ENCODE data around the gene CFAP299.

CFAP299 gene

GRCh38 chr4:80393970-80394250, 58.4 kb downstream of the CFAP299 start:
- peaks cover 7% of the 10 kb centered on the region for H3K4me1 Mint-ChIP-seq

GRCh38 chr4:80407246-80407645, 71.7 kb downstream of the CFAP299 start:
- no peaks in the 10 kb centered on the region for H3K9me3 Mint-ChIP-seq
- H3K27ac Mint-ChIP-seq: no peak overlapping the region
- no peaks in the 10 kb centered on the region for H3K36me3 Mint-ChIP-seq

More at GRCh38 chr4:80393970-80394250, 58.4 kb downstream of the CFAP299 start:
- Mint-ChIP-seq H3K27ac (no peak overlapping the region), H3K9me3 (no peaks in the 10 kb centered on the region), H3K36me3 (no peaks in the 10 kb centered on the region), H3K27me3 (no peaks in the 10 kb centered on the region), H3K4me3 (no peak overlapping the region)
- no peak for ATAC-seq

GRCh38 chr4:80409809-80410208, 74.3 kb downstream of the CFAP299 start:
- no peak for ATAC-seq
- Mint-ChIP-seq H3K27ac (no peak overlapping the region), H3K4me3 (no peak overlapping the region), H3K4me1 (no peaks in the 10 kb centered on the region), H3K27me3 (no peaks in the 10 kb centered on the region), H3K36me3 (no peaks in the 10 kb centered on the region), H3K9me3 (no peaks in the 10 kb centered on the region)

More at GRCh38 chr4:80407246-80407645, 71.7 kb downstream of the CFAP299 start:
- ATAC-seq: no peak
- H3K4me1 Mint-ChIP-seq: no peaks in the 10 kb centered on the region
- no peaks in the 10 kb centered on the region for H3K27me3 Mint-ChIP-seq
- no peak overlapping the region for H3K4me3 Mint-ChIP-seq

- no peak overlapping the region for H3K4me3 Mint-ChIP-seq
- no peak for ATAC-seq
- H3K36me3 Mint-ChIP-seq: no peaks in the 10 kb centered on the region
- no peaks in the 10 kb centered on the region for H3K4me1 Mint-ChIP-seq
- no peak overlapping the region for H3K27ac Mint-ChIP-seq
- H3K9me3 Mint-ChIP-seq: no peaks in the 10 kb centered on the region
- H3K27me3 Mint-ChIP-seq: no peaks in the 10 kb centered on the region
Measured at GRCh38 chr4:80412322-80412721, 76.8 kb downstream of the CFAP299 start.

GRCh38 chr4:80413086-80413485, 77.6 kb downstream of the CFAP299 start:
- no peaks in the 10 kb centered on the region for H3K4me1 Mint-ChIP-seq
- H3K36me3 Mint-ChIP-seq: no peaks in the 10 kb centered on the region
- H3K4me3 Mint-ChIP-seq: no peak overlapping the region
- no peaks in the 10 kb centered on the region for H3K27me3 Mint-ChIP-seq
- H3K27ac Mint-ChIP-seq: no peak overlapping the region
- H3K9me3 Mint-ChIP-seq: no peaks in the 10 kb centered on the region
- ATAC-seq: no peak

- no peak overlapping the region for H3K27ac Mint-ChIP-seq
- no peak for ATAC-seq
- H3K27me3 Mint-ChIP-seq: no peaks in the 10 kb centered on the region
- H3K36me3 Mint-ChIP-seq: no peaks in the 10 kb centered on the region
- H3K9me3 Mint-ChIP-seq: no peaks in the 10 kb centered on the region
- H3K4me1 Mint-ChIP-seq: peaks cover 10% of the 10 kb centered on the region
- no peak overlapping the region for H3K4me3 Mint-ChIP-seq
Measured at GRCh38 chr4:80417019-80417418, 81.5 kb downstream of the CFAP299 start.

- Mint-ChIP-seq H3K36me3 (no peaks in the 10 kb centered on the region), H3K27me3 (no peaks in the 10 kb centered on the region), H3K4me1 (peaks cover 10% of the 10 kb centered on the region), H3K4me3 (no peak overlapping the region), H3K27ac (no peak overlapping the region), H3K9me3 (no peaks in the 10 kb centered on the region)
- ATAC-seq: no peak
Measured at GRCh38 chr4:80419946-80420345, 84.4 kb downstream of the CFAP299 start.

GRCh38 chr4:80420638-80421037, 85.1 kb downstream of the CFAP299 start:
- H3K4me3 Mint-ChIP-seq: no peak overlapping the region
- H3K36me3 Mint-ChIP-seq: no peaks in the 10 kb centered on the region
- ATAC-seq: no peak
- H3K27me3 Mint-ChIP-seq: no peaks in the 10 kb centered on the region
- no peaks in the 10 kb centered on the region for H3K9me3 Mint-ChIP-seq
- H3K4me1 Mint-ChIP-seq: peaks cover 10% of the 10 kb centered on the region
- no peak overlapping the region for H3K27ac Mint-ChIP-seq

GRCh38 chr4:80422727-80423404, 87.3 kb downstream of the CFAP299 start:
- Mint-ChIP-seq H3K4me1 (peaks cover 10% of the 10 kb centered on the region), H3K36me3 (no peaks in the 10 kb centered on the region), H3K4me3 (no peak overlapping the region), H3K9me3 (no peaks in the 10 kb centered on the region), H3K27me3 (no peaks in the 10 kb centered on the region), H3K27ac (no peak overlapping the region)
- ATAC-seq: no peak

GRCh38 chr4:80423553-80424224, 88.2 kb downstream of the CFAP299 start:
- no peaks in the 10 kb centered on the region for H3K27me3 Mint-ChIP-seq
- H3K27ac Mint-ChIP-seq: no peak overlapping the region
- ATAC-seq: no peak
- H3K36me3 Mint-ChIP-seq: no peaks in the 10 kb centered on the region
- peaks cover 10% of the 10 kb centered on the region for H3K4me1 Mint-ChIP-seq
- no peak overlapping the region for H3K4me3 Mint-ChIP-seq
- no peaks in the 10 kb centered on the region for H3K9me3 Mint-ChIP-seq

- Mint-ChIP-seq H3K4me3 (no peak overlapping the region), H3K4me1 (peaks cover 10% of the 10 kb centered on the region), H3K36me3 (no peaks in the 10 kb centered on the region), H3K9me3 (no peaks in the 10 kb centered on the region), H3K27me3 (no peaks in the 10 kb centered on the region), H3K27ac (no peak overlapping the region)
- no peak for ATAC-seq
Measured at GRCh38 chr4:80424225-80424581, 88.7 kb downstream of the CFAP299 start.

- ATAC-seq: no peak
- Mint-ChIP-seq H3K27me3 (no peaks in the 10 kb centered on the region), H3K36me3 (no peaks in the 10 kb centered on the region), H3K9me3 (no peaks in the 10 kb centered on the region), H3K4me3 (no peak overlapping the region), H3K27ac (no peak overlapping the region), H3K4me1 (peaks cover 7% of the 10 kb centered on the region)
Measured at GRCh38 chr4:80425124-80426100, 89.9 kb downstream of the CFAP299 start.

- no peak overlapping the region for H3K4me3 Mint-ChIP-seq
- H3K4me1 Mint-ChIP-seq: no peaks in the 10 kb centered on the region
- H3K9me3 Mint-ChIP-seq: no peaks in the 10 kb centered on the region
- H3K27ac Mint-ChIP-seq: no peak overlapping the region
- H3K36me3 Mint-ChIP-seq: no peaks in the 10 kb centered on the region
- H3K27me3 Mint-ChIP-seq: peaks cover 6% of the 10 kb centered on the region
- no peak for ATAC-seq
Measured at GRCh38 chr4:80431203-80431965, 95.9 kb downstream of the CFAP299 start.

- H3K36me3 Mint-ChIP-seq: no peaks in the 10 kb centered on the region
- no peak for ATAC-seq
- H3K4me3 Mint-ChIP-seq: no peak overlapping the region
- H3K9me3 Mint-ChIP-seq: no peaks in the 10 kb centered on the region
- H3K27ac Mint-ChIP-seq: no peak overlapping the region
- no peaks in the 10 kb centered on the region for H3K4me1 Mint-ChIP-seq
- H3K27me3 Mint-ChIP-seq: peaks cover 6% of the 10 kb centered on the region
Measured at GRCh38 chr4:80434238-80434637, 98.7 kb downstream of the CFAP299 start.

GRCh38 chr4:80438016-80438415, 102.5 kb downstream of the CFAP299 start:
- ATAC-seq: no peak
- no peak overlapping the region for H3K27ac Mint-ChIP-seq
- no peaks in the 10 kb centered on the region for H3K36me3 Mint-ChIP-seq
- no peak overlapping the region for H3K4me3 Mint-ChIP-seq
- no peaks in the 10 kb centered on the region for H3K4me1 Mint-ChIP-seq
- peaks cover 9% of the 10 kb centered on the region for H3K27me3 Mint-ChIP-seq
- peaks cover 8% of the 10 kb centered on the region for H3K9me3 Mint-ChIP-seq
